SH-SY5Y (cell line): Measurements from ENCODE around the gene GGN.

Experiments used
- GATA2 ChIP-seq: IDR thresholded peaks from 2 replicates; pipeline ENCODE4 v1.6.1; 2011; ENCODE audit warnings: mild to moderate bottlenecking, low read depth, low read length
- GATA3 ChIP-seq: IDR thresholded peaks from 2 replicates; pipeline ENCODE4 v1.6.1; 2011; ENCODE audit warnings: low read depth, mild to moderate bottlenecking, low read length, moderate library complexity

- TF ChIP-seq GATA3 (no peak), GATA2 (no peak)
These were observed 50.5 kb downstream of the GGN start for GRCh38 chr19:38337360-38337653.
